ENCODE results near the gene MYCBP2.
A peak's percentile ranks its signal among the peaks of the same experiment; 100 is the strongest.
"Not testable (repeated sequence)": the region's sequence is repeated elsewhere in the genome, so short reads cannot be mapped to it uniquely, and the experiment has no call there.

Gene MYCBP2

DNA sequence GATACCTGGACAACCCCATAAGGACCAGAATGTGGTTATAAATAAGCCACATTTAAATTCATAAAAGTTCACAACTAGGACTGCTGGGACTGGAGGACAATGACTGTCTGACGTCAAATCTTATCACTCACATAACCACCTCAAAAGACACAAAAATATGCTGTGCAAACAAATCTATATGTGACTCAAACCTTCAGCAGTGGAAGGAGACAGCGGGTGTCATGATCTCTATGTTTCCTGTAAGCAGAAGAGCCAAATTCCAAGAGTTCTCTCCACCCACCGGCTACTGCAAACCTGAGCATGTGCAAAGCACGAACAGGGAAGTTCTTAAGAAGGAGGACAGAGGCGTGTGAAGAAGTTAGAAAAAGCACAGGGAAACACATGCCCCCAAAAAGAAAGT is 113.2 kb downstream of the MYCBP2 start:
- peaks cover 44% of the 10 kb centered on the region for H3K36me3 ChIP-seq (ENCODE audit: insufficient read depth, low read length)
- WGBS, result 96% methylated on average over 5 of the region's 5 CpGs
- no peak overlapping the region for H3K4me3 ChIP-seq (ENCODE audit: low read length)
- no peak overlapping the region for H3K9ac ChIP-seq (ENCODE audit: low read depth, low read length)
- peaks cover 2% of the 10 kb centered on the region for H3K4me1 ChIP-seq (ENCODE audit: insufficient read depth, low read length)
- H3K27ac ChIP-seq (ENCODE audit: low read depth, low read length), result no peak overlapping the region
- H3K27me3 ChIP-seq (ENCODE audit: insufficient read depth, low read length), result no peaks in the 10 kb centered on the region
- no peaks in the 10 kb centered on the region for H3K9me3 ChIP-seq (ENCODE audit: insufficient read depth, low read depth, low read length)

DNA sequence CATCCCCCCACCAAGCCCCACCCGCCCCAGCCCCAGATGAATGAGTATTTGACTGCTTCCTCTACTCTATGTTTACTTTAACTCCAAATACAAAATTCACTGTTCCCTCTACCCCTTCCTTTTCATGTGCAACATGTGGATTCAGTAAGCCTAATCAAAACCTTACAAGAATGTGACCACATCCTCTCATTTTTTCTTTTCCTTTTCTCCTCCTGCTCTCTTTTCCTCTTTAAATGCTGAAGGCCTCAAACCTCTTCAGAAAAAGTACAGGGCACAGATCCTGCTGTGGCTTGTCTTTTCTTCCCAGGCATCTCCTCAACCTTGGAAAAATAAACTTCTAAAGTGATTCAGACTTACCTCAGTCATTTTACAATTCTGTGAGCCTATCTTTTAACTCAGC is 119.0 kb downstream of the MYCBP2 start:
- Histone ChIP-seq H3K4me1 (ENCODE audit: insufficient read depth, low read length) (peaks cover 8% of the 10 kb centered on the region), H3K27ac (ENCODE audit: low read depth, low read length) (peak overlapping the region; percentile 41; the same call in 1 of the 2 replicates), H3K27me3 (ENCODE audit: insufficient read depth, low read length) (no peaks in the 10 kb centered on the region), H3K4me3 (ENCODE audit: low read length) (no peak overlapping the region), H3K36me3 (ENCODE audit: insufficient read depth, low read length) (peaks cover 25% of the 10 kb centered on the region), H3K9ac (ENCODE audit: low read depth, low read length) (no peak overlapping the region), H3K9me3 (ENCODE audit: insufficient read depth, low read depth, low read length) (no peaks in the 10 kb centered on the region)
- WGBS, result 68% methylated on average over 1 of the region's 1 CpG

DNA sequence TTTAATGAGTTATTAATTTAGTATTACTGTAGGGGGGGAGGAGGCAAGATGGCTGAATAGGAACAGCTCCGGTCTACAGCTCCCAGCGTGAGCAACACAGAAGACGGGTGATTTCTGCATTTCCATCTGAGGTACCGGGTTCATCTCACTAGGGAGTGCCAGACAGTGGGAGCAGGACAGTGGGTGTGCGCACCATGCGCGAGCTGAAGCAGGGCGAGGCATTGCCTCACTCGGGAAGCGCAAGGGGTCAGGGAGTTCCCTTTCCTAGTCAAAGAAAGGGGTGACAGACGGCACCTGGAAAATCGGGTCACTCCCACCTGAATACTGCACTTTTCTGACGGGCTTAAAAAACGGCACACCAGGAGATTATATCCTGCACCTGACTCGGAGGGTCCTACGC is 127.9 kb downstream of the MYCBP2 start:
- H3K4me3 ChIP-seq (ENCODE audit: low read length); H3K4me1 ChIP-seq (ENCODE audit: insufficient read depth, low read length); H3K27me3 ChIP-seq (ENCODE audit: insufficient read depth, low read length); H3K27ac ChIP-seq (ENCODE audit: low read depth, low read length); H3K9me3 ChIP-seq (ENCODE audit: insufficient read depth, low read depth, low read length); H3K9ac ChIP-seq (ENCODE audit: low read depth, low read length): not testable (repeated sequence)
- 97% methylated on average over 16 of the region's 16 CpGs for WGBS
- peaks cover 24% of the 10 kb centered on the region for H3K36me3 ChIP-seq (ENCODE audit: insufficient read depth, low read length)

DNA sequence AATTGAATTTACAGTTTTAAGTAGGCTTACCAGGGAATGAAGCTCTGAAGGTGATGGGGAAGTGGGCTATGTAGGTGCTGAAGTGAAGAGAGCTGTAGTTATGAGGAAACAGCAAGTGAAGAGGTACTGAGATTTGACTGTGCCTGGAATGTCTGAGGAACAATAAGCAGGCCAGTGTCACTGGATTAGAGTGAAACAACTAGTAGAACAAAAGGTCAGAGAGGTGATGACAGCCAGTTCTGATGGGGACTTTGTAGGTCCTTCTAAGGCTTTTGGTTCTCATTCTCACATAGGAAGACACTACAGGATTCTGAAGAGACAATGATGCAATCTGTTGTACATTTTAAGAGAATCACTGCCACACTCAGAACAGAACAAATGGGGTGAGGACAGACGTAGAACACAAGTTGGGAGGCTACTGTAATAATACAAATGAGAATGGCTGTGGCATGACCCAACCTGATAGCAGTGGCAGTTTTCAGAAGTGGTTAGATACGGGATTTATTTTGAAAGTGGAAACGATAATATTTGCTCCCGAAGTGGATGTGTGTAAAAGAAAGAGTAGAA is 130.8 kb downstream of the MYCBP2 start:
- Histone ChIP-seq H3K9me3 (ENCODE audit: insufficient read depth, low read depth, low read length) (peaks cover 8% of the 10 kb centered on the region; the same call in 1 of the 2 replicates), H3K4me3 (ENCODE audit: low read length) (no peak overlapping the region), H3K27ac (ENCODE audit: low read depth, low read length) (no peak overlapping the region), H3K27me3 (ENCODE audit: insufficient read depth, low read length) (no peaks in the 10 kb centered on the region), H3K4me1 (ENCODE audit: insufficient read depth, low read length) (no peaks in the 10 kb centered on the region), H3K36me3 (ENCODE audit: insufficient read depth, low read length) (peaks cover 42% of the 10 kb centered on the region), H3K9ac (ENCODE audit: low read depth, low read length) (no peak overlapping the region)
- WGBS, result 92% methylated on average over 4 of the region's 4 CpGs

DNA sequence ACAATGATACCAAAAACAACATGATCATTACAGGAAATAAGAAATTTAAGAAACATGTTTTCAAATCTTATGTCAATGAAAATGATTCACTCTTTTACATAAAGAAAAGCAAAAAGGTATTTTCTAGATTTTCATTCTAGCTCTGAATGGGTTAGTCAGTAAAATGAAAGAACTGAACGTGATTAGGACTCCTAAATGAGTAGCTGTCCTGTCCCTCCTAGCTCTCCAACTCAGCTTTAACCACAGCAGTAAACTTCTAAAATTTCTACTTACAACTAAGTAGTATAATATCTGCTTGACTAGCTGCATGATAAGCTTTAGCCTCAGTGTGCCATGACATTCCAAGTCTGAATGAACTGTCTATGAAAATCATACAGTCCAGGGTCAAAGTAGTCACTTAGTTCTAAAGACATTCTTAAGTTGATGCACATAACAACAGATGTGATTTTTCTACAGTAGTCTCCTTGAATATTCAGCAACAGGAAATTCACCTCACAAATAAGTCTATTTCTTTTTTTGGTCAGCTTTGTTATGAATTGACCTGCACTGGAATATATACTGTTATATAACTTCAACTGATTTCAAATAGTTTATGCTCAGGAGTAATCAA is 136.4 kb downstream of the MYCBP2 start:
- peaks cover 44% of the 10 kb centered on the region for H3K36me3 ChIP-seq (ENCODE audit: insufficient read depth, low read length)
- no CpG with 5 or more reads among the region's 1 CpG for WGBS
- no peaks in the 10 kb centered on the region for H3K27me3 ChIP-seq (ENCODE audit: insufficient read depth, low read length)
- no peaks in the 10 kb centered on the region for H3K4me1 ChIP-seq (ENCODE audit: insufficient read depth, low read length)
- H3K4me3 ChIP-seq (ENCODE audit: low read length), result no peak overlapping the region
- H3K9me3 ChIP-seq (ENCODE audit: insufficient read depth, low read depth, low read length), result no peaks in the 10 kb centered on the region
- no peak overlapping the region for H3K9ac ChIP-seq (ENCODE audit: low read depth, low read length)
- no peak overlapping the region for H3K27ac ChIP-seq (ENCODE audit: low read depth, low read length)

DNA sequence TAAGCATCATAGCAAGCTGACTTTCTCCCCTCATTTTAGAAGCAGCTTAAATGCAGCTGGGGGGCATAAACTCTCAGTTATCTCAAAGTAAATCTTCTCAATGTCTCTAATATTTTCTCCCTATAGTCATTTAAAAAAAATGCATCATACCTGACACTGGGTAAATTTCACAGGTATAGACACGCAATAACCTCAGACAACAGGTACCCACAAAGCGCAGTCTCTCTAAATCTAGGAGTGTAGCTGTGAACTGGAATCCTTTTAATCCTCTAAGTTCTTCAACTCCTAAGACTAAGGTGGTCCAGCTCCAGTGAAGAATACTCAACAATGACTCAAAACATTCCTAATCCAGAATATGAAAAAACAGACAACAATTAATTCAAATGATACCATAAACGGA is 141.2 kb downstream of the MYCBP2 start:
- Histone ChIP-seq H3K4me3 (ENCODE audit: low read length) (no peak overlapping the region), H3K9ac (ENCODE audit: low read depth, low read length) (no peak overlapping the region), H3K27ac (ENCODE audit: low read depth, low read length) (no peak overlapping the region), H3K27me3 (ENCODE audit: insufficient read depth, low read length) (no peaks in the 10 kb centered on the region), H3K9me3 (ENCODE audit: insufficient read depth, low read depth, low read length) (no peaks in the 10 kb centered on the region), H3K4me1 (ENCODE audit: insufficient read depth, low read length) (no peaks in the 10 kb centered on the region), H3K36me3 (ENCODE audit: insufficient read depth, low read length) (peaks cover 56% of the 10 kb centered on the region)
- 97% methylated on average over 3 of the region's 3 CpGs for WGBS

DNA sequence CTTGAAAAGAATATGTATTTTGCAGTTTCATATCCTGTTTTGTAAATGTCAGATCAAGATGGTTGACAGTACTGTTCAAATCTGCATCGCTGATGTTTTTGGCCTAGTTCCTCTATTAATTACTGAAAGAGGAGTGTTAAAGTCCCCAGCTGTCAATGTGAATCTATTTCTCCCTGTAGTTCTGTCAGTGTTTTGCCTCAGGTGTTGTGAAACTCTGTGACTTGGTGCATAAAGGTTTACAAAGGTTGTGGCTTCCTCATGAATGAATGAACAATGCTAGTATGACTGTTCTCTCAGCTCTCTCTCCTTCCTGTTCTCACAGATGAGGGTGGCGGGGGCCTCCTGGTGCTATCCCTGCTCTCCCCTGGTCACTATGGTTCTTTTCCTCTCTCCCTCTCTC is 142.4 kb downstream of the MYCBP2 start:
- Histone ChIP-seq H3K9ac (ENCODE audit: low read depth, low read length) (no peak overlapping the region), H3K9me3 (ENCODE audit: insufficient read depth, low read depth, low read length) (no peaks in the 10 kb centered on the region), H3K27me3 (ENCODE audit: insufficient read depth, low read length) (no peaks in the 10 kb centered on the region), H3K27ac (ENCODE audit: low read depth, low read length) (no peak overlapping the region), H3K4me1 (ENCODE audit: insufficient read depth, low read length) (no peaks in the 10 kb centered on the region), H3K36me3 (ENCODE audit: insufficient read depth, low read length) (peaks cover 65% of the 10 kb centered on the region), H3K4me3 (ENCODE audit: low read length) (no peak overlapping the region)
- 91% methylated on average over 2 of the region's 2 CpGs for WGBS

DNA sequence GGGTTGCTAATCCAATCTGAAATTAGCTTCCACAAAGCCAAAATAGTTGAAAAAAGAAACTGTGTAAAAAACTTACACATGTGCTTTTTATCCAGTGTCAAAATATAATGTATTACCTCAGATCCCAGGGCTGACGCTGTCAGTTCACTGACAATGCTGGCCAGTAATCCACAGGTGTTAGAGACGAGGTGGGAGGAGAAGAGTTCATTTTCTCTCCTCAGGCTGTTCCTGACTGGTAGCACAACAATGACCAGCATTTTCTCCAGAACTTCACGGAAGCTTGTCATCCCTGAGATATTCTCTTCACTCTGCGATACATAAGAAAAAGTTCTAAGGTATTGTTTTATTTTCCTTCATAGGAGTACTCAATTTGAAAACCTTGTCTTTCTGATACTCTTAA is 146.9 kb downstream of the MYCBP2 start:
- Histone ChIP-seq H3K36me3 (ENCODE audit: insufficient read depth, low read length) (peaks cover 73% of the 10 kb centered on the region), H3K4me1 (ENCODE audit: insufficient read depth, low read length) (no peaks in the 10 kb centered on the region), H3K9ac (ENCODE audit: low read depth, low read length) (no peak overlapping the region), H3K27ac (ENCODE audit: low read depth, low read length) (no peak overlapping the region), H3K27me3 (ENCODE audit: insufficient read depth, low read length) (no peaks in the 10 kb centered on the region), H3K9me3 (ENCODE audit: insufficient read depth, low read depth, low read length) (no peaks in the 10 kb centered on the region), H3K4me3 (ENCODE audit: low read length) (no peak overlapping the region)
- 97% methylated on average over 3 of the region's 4 CpGs for WGBS

DNA sequence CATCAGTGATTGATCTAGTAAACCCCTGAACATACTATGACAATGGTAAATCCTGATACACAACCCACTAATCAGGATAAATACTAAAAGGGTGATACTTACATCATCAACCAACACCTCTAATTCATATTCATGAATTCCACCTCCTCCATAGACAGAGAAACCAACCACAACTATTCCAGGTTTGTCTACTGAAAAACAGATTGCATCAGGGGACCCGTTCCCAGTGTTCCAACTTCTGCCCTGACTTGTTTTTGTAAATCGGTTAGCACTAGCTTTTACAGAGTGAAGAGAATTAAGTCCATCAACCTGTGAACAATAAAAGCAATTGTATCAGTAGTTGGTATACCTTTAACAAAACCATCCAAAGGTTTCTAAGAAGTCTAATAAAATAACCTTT is 149.2 kb downstream of the MYCBP2 start:
- Histone ChIP-seq H3K27me3 (ENCODE audit: insufficient read depth, low read length) (no peaks in the 10 kb centered on the region), H3K9me3 (ENCODE audit: insufficient read depth, low read depth, low read length) (no peaks in the 10 kb centered on the region), H3K9ac (ENCODE audit: low read depth, low read length) (no peak overlapping the region), H3K4me1 (ENCODE audit: insufficient read depth, low read length) (no peaks in the 10 kb centered on the region), H3K4me3 (ENCODE audit: low read length) (no peak overlapping the region), H3K27ac (ENCODE audit: low read depth, low read length) (no peak overlapping the region), H3K36me3 (ENCODE audit: insufficient read depth, low read length) (peaks cover 77% of the 10 kb centered on the region)
- 91% methylated on average over 2 of the region's 2 CpGs for WGBS

DNA sequence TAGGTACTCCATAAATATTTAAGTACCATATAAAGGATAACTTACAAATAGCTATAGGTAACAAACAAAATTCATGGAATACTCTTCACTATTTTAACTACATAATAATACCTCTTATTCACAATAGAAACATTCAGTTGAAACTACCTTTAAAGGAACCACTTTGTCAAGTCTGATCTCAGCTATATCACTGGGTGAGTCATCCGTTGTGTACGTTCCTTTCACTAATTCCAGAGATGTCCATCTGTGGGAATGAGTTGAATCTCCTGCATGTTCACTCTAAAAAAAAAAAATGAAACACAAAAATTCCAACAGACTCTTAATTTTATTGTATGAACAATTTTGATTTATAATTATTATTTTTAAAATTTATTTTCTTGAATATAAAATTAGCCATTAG is 150.5 kb downstream of the MYCBP2 start:
- H3K36me3 ChIP-seq (ENCODE audit: insufficient read depth, low read length), result peaks cover 69% of the 10 kb centered on the region
- H3K9me3 ChIP-seq (ENCODE audit: insufficient read depth, low read depth, low read length), result no peaks in the 10 kb centered on the region
- no peak overlapping the region for H3K9ac ChIP-seq (ENCODE audit: low read depth, low read length)
- 96% methylated on average over 2 of the region's 2 CpGs for WGBS
- H3K27me3 ChIP-seq (ENCODE audit: insufficient read depth, low read length), result no peaks in the 10 kb centered on the region
- H3K4me3 ChIP-seq (ENCODE audit: low read length), result no peak overlapping the region
- H3K4me1 ChIP-seq (ENCODE audit: insufficient read depth, low read length), result no peaks in the 10 kb centered on the region
- H3K27ac ChIP-seq (ENCODE audit: low read depth, low read length), result no peak overlapping the region

DNA sequence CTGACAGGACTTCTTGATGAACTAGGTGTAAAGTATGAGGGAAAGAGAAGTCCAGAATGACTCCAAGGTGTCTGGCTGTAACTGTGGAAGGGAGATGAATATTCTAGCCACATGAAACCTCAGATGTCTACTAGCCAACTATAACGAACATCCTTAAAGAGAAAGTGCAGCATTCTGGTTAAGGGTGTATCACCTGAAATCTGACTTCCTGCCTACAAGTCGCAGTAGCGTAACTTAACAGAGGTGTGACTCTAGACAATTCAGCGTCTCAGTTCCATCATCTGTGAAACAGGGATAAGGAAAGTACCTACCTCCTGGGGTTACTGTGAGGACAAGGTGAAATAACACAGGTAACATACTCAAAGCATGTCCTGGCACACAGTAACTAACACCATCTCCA is 154.2 kb downstream of the MYCBP2 start:
- WGBS, result 98% methylated on average over 4 of the region's 4 CpGs
- no peak overlapping the region for H3K9ac ChIP-seq (ENCODE audit: low read depth, low read length)
- H3K4me3 ChIP-seq (ENCODE audit: low read length), result no peak overlapping the region
- H3K36me3 ChIP-seq (ENCODE audit: insufficient read depth, low read length), result peaks cover 53% of the 10 kb centered on the region
- H3K4me1 ChIP-seq (ENCODE audit: insufficient read depth, low read length), result no peaks in the 10 kb centered on the region
- no peaks in the 10 kb centered on the region for H3K9me3 ChIP-seq (ENCODE audit: insufficient read depth, low read depth, low read length)
- no peak overlapping the region for H3K27ac ChIP-seq (ENCODE audit: low read depth, low read length)
- H3K27me3 ChIP-seq (ENCODE audit: insufficient read depth, low read length), result no peaks in the 10 kb centered on the region

DNA sequence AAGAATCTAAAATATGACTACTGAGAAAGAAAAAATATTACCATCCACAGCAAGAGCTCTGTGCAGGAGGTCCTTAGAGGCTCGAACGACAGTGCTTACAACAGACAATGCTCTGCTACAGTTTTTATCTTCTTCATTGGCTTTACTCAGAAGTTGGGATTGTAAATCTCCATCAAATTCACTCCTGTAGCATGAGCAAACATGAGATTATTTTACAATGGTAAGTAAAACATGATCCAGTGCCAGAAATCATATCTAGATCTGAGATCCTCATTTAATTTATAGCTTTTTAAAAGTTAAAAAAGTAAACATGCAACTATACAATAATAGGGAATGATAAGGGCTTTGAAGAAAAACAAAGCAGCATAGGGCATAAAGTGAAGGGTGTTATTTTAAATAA is 155.4 kb downstream of the MYCBP2 start:
- 94% methylated on average over 2 of the region's 2 CpGs for WGBS
- no peak overlapping the region for H3K9ac ChIP-seq (ENCODE audit: low read depth, low read length)
- no peak overlapping the region for H3K4me3 ChIP-seq (ENCODE audit: low read length)
- H3K27ac ChIP-seq (ENCODE audit: low read depth, low read length), result no peak overlapping the region
- no peaks in the 10 kb centered on the region for H3K4me1 ChIP-seq (ENCODE audit: insufficient read depth, low read length)
- H3K9me3 ChIP-seq (ENCODE audit: insufficient read depth, low read depth, low read length), result no peaks in the 10 kb centered on the region
- H3K36me3 ChIP-seq (ENCODE audit: insufficient read depth, low read length), result peaks cover 56% of the 10 kb centered on the region
- H3K27me3 ChIP-seq (ENCODE audit: insufficient read depth, low read length), result no peaks in the 10 kb centered on the region

Data from HUES64 (cell line).